AG08395 (cell line): ENCODE results near the gene DUSP12.
"Not testable (repeated sequence)": the region's sequence is repeated elsewhere in the genome, so short reads cannot be mapped to it uniquely, and the experiment has no call there.

Experiments
- DNase-seq: peaks from one replicate; pipeline ENCODE4 v3.0.0; 2012; ENCODE audit warnings: mixed read lengths, low spot score

Gene DUSP12

DNA sequence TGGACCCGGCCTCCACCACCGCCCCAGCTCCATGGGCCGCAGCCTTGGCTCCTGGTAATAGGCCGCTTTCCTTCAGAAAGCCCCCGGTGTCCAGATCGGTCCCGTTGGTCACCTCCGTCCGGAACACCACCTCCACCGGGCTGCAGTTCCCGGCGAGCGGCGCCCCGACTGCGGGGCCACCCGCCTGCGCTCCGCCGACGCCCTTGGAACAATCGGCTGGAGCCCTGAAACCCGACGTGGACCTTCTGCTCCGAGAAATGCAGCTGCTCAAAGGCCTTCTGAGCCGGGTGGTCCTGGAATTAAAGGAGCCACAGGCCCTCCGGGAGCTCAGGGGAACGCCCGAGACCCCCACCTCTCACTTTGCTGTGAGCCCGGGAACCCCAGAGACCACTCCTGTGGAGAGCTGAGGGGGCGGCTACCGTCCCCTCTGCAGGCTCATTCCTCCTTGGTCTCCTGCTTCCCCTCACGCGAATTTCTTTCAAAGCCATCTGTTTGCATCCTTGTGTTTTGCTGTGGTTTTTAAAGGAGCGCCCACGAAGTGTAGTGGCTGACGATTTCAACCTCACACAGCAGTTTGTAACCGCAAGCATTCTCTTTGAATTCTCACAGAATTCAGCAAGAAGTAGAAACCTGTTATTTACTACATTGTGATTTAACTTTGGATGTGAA, 22.2 kb upstream of the DUSP12 start:
- peak; percentile 70 for DNase-seq

DNA sequence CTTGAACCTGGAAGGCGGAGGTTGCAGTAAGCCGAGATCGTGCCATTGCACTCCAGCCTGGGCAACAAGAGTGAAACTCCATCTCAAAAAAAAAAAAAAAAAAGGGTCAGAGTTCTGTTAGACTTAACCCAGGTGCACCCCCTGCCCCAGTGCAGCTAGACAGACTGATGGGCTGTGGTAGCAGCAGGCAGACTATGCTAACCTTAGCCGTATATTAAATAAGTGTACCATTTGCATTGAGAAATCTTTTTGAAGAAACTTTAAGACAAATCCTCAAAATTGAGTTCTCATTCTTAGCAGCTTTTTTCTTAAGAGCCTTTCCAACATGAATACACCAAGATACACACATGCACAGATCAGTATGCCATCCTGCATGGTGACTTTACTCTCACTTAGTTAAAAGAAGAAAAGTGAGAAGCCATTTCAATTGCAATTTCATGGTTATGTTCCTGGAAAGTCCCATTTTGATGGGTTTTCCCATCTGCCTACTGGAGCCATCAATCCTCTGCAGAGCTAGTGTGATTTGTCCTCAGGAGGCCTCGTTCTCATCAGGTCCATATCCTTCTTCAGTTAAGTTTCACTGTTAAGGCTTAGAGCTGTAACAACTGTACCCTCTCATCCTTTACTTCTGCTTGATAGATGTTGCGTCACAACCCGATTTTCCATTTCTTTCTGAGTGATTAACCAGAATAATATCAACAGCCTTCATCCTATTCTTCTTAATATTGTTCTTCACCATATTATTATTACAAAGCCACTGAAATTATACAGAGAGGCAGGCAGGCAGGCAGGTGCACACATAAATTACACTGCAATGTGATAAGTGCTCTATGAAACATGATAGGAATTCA, 21.0 kb upstream of the DUSP12 start:
- DNase-seq, result no peak

- DNase-seq, result peak; percentile 51
Measured at GRCh38 chr1:161730050-161730564, 19.5 kb upstream of the DUSP12 start.

DNA sequence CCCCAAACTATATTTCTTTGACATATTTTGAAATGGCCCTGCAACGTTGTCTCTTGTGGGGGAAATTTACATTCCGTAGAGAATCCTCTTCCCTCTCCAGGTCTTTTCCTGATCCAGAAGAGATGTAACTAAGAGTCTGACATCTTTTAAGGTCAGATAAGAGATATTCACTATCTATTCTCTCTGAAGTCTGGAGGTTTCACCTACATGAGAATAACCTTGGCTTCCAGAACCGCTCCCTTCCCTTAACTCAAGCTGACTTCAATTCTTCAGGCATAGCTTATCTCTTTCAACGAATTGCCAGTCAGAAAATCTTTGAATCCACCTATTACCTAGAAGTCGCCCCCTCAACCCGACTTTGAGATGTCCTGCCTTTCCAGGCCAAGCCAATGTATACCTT, 18.3 kb upstream of the DUSP12 start:
- DNase-seq, result no peak

- no peak for DNase-seq
Measured at GRCh38 chr1:161731981-161732718, 17.4 kb upstream of the DUSP12 start.

GRCh38 chr1:161733526-161733925, 16.1 kb upstream of the DUSP12 start:
- peak; percentile 81 for DNase-seq

DNA sequence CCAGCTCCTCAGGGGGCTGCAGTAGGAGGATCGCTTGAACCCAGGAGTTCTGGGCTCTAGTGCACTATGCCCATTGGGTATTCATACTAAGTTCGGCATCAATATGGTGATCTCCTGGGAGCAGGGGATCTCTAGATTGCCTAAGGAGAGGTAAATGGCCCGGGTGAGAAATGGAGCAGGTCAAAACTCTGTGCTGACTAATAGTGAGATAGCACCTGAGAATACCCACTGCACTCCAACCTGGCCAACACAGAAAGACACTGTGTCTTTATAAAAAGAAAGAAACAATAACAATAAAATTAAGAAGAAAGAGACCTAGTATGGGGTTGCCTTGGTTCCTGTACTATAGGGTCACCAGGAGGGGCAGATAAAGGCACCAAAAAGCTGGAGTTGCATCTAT, 13.7 kb upstream of the DUSP12 start:
- no peak for DNase-seq

DNA sequence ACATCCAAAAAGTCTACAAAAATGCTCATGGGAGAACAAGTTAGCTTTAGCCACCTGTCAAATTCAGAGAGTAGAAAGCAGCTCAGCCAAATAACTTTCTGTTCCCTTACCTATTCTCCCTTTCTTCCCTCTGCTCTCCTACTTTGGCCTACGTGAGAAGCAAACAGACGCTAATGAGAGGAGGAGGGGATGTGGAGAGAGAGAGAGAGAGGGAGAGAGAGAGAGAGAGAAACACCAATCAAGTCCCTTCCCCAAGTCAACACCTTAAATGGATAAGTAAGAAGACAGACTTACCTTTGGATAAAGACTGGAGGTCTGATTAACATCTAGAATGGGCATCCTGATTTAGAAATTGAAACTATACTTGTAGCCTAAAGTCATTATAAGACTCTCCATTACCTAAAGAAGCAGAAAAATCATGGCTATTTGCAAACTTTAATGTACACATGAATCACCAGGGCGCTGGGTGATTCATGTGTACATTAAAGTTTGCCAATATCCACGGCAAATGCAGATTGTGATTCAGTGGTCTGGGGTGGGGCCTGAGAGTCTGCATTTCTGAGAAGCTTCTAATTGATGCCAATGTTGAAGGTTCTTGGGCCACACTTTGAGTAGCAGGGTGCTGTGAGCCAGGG, 13.1 kb upstream of the DUSP12 start:
- no peak for DNase-seq

DNA sequence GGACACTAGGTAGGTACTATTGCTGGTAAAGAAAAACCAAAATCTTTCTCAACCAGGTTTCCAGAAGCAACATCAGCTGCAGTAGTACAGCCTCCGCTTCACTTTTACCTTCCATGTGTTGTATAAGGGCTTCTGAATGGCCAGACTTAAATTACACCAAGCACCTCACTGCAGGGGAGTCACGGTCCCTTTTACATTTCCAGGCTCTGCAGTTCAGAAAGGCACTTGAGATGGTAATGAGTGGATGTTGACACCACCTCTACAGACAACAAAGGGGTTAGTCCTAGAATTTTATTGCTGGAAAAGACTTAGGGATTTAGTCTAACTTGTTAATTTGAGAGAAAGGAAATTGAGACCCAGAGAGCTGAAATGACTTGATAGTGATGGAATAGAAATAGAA, 12.0 kb upstream of the DUSP12 start:
- DNase-seq, result no peak

DNA sequence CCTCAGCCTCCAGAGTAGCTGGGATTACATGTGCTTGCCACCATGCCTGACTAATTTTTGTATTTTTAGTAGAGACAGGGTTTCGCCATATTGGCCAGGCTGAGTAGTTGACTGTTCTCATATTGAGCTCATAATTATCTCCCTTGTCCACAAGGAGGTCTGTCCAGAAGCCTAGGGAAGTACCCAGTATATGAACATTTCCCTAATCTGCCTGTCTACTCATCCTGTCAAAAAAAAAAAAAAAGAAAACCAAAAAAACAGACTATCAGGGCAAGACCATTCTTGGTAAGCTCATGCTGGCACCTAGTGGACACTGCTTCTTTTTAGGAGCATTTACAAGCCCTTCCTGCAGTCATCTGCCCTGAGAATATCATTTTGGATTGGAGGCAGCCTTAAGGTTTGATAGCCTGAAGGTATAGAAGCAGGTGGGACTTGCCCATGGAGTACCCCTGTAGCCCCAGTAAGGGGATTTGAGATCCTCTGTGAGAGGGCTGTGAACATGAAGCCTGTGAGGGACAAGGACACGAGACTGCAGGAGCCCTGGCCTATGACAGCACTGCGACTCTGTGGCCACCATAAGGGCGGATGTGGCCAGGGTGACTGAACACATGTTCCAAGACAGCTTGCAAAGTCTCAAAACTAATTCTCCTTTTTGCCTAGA, 10.8 kb upstream of the DUSP12 start:
- peak; percentile 71 for DNase-seq

DNA sequence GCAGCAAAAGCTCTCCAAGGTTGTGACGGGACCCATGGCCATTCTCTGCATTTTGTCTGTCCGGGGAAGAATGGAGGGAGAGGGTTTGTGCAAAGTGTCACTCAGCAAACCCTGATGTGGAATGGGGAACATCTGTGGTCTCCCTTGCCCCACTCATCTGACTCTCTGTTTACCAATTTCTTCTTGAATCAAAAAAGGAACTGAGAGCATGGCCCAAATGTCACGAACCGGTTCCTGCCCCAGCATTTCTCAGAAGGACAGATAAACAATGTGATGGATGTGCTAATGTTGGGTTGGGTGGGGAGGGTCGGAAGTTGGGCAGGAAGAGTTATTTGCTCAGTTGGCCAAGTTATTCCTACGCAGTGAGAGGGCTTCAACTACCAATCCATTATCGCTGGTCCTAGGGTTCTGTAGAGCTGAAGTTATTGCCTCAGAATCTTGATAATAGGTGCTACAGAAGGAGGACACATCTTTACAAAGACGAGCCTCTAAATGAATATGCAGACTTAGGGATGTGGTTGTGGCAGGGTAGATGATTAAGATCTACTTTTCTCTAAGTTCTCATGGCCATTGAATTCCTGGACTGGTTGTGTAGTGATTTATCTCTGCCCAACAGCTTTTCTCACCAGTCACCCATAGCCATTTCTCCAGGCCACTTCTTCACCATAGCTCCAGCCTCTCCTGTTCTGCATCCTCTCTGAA, 9.6 kb upstream of the DUSP12 start:
- no peak for DNase-seq

- DNase-seq, result no peak
Measured at GRCh38 chr1:161740921-161741320, 8.7 kb upstream of the DUSP12 start.

- no peak for DNase-seq
Measured at GRCh38 chr1:161743231-161743630, 6.4 kb upstream of the DUSP12 start.

DNA sequence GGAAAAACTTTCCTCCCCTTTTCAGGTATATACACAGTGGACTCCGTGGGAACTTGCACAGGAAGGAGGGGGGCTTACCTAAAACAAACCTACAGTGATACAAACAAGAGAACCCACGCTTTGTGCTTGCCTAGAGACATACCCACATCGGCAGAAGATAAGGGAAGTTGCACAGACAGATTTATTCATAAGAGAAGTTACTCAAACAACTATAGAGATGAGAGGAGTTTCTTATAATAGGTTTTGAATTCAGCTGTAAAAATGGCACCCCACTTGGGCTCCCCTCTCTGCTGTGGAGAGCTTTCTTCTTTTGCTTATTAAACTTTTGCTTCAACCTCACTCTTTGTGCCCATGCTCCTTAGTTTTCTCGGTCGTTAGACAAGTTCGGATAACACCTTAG, 1.8 kb upstream of the DUSP12 start:
- no peak for DNase-seq

GRCh38 chr1:161763522-161764098, 14.0 kb downstream of the DUSP12 start:
- DNase-seq, result no peak

- DNase-seq, result peak; percentile 89
Measured at GRCh38 chr1:161766102-161766981, 16.8 kb downstream of the DUSP12 start, which contains the start of gene ATF6. Gene ATF6, plus strand, starts transcription at chr1:161766320. Its CDS starts 41 bp downstream, at chr1:161766361.

GRCh38 chr1:161768461-161768860, 18.9 kb downstream of the DUSP12 start:
- DNase-seq, result no peak

DNA sequence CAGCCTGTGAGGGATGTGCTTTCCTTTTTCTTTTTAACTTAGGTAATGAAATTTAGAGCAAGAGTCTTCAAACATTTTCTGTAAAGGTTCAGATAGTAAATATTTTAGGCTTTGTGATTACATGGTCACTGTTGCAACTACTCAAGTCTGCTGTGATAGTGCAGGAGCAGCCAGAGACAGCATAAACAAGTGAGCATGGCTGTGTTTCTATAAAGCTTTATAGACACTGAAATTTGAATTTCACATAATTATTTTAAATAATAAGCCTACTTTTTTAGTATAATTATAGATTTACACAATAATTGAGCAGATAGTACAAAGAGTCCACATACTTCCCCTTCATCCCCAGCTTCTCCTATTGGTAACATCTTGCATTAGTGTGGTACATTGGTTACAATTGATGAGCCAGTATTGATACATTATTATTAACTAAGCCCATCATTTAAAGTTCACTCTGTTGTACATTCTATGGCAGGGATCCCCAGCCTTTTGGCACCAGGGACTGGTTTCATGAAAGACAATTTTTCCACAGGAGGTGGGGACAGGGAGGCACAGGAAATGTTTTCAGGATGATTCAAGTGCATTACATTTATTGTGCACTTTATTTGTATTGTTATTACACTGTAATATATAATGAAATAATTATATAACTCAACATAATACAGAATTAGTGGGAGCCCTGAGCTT, 19.5 kb downstream of the DUSP12 start:
- DNase-seq, result no peak

GRCh38 chr1:161769673-161770045, 20.1 kb downstream of the DUSP12 start:
- not testable (repeated sequence) for DNase-seq
